GM12878 (cell line): ENCODE results near the gene TPRN. TPM values are rescaled to one million over a fixed set of nuclear protein-coding genes. Genes with fewer than 3 reads are reported as not detected.

Source experiments
- ATF3 ChIP-seq: IDR thresholded peaks from 2 replicates; pipeline ENCODE4 v1.6.1; 2011; ENCODE audit warnings: low read depth, mild to moderate bottlenecking, low read length, moderate library complexity, borderline replicate concordance; ENCODE audit errors: extremely low read depth
- ATF7 ChIP-seq: fragments of 450-650 bp; IDR thresholded peaks from 2 replicates; pipeline ENCODE4 v1.6.1; 2016; ENCODE audit warnings: low read depth, mild to moderate bottlenecking
- BCL11A ChIP-seq: IDR thresholded peaks from 2 replicates; pipeline ENCODE4 v1.6.1; 2011; ENCODE audit warnings: low read depth, low read length
- BRCA1 ChIP-seq: IDR thresholded peaks from 2 replicates; pipeline ENCODE4 v1.6.1; 2011; ENCODE audit warnings: low read depth, low read length, improper control_type of control experiment
- CBX3 ChIP-seq: fragments of 200-600 bp; sonication (generic); IDR thresholded peaks from 2 replicates; pipeline ENCODE4 v1.6.1; 2016; ENCODE audit warnings: low read depth, borderline replicate concordance
- HCFC1 ChIP-seq: fragments of 150-350 bp; IDR thresholded peaks from 2 replicates; pipeline ENCODE4 v1.6.1; 2014; ENCODE audit warnings: low read length
- HDGF ChIP-seq: fragments of 450-650 bp; IDR thresholded peaks from 2 replicates; pipeline ENCODE4 v1.6.1; 2016; ENCODE audit warnings: antibody characterized with exemption
- MEF2A ChIP-seq: IDR thresholded peaks from 2 replicates; pipeline ENCODE4 v1.6.1; 2011; ENCODE audit warnings: low read depth, mild to moderate bottlenecking, low read length, moderate library complexity; ENCODE audit not compliant: insufficient read depth
- MYB ChIP-seq: fragments of 150-350 bp; IDR thresholded peaks from 2 replicates; pipeline ENCODE4 v1.6.1; 2014; ENCODE audit warnings: mild to moderate bottlenecking, low read depth, low read length, borderline replicate concordance
- NR2F1 ChIP-seq: fragments of 450-650 bp; conservative IDR thresholded peaks from 2 replicates; pipeline ENCODE4 v1.6.1; 2017; ENCODE audit warnings: mild to moderate bottlenecking
- PAX8 ChIP-seq: fragments of 450-650 bp; IDR thresholded peaks from 2 replicates; pipeline ENCODE4 v1.6.1; 2017; ENCODE audit warnings: mild to moderate bottlenecking, moderate library complexity
- POLR2AphosphoS2 ChIP-seq: IDR thresholded peaks from 2 replicates; pipeline ENCODE4 v1.6.1; 2011; ENCODE audit warnings: low read depth, mild to moderate bottlenecking, low read length, improper control_type of control experiment, moderate library complexity
- RUNX3 ChIP-seq: IDR thresholded peaks from 2 replicates; pipeline ENCODE4 v1.6.1; 2012; ENCODE audit warnings: low read length, inconsistent platforms
- SMC3 ChIP-seq: IDR thresholded peaks from 2 replicates; pipeline ENCODE4 v1.6.1; 2011; ENCODE audit warnings: low read length, improper control_type of control experiment, borderline replicate concordance
- SREBF2 ChIP-seq: IDR thresholded peaks from 2 replicates; pipeline ENCODE4 v1.6.1; 2012; ENCODE audit warnings: mild to moderate bottlenecking, low read length
- STAT3 ChIP-seq: IDR thresholded peaks from 2 replicates; pipeline ENCODE4 v1.6.1; 2011; ENCODE audit warnings: low read depth, low read length, improper control_type of control experiment
- SUPT20H ChIP-seq: IDR thresholded peaks from 2 replicates; pipeline ENCODE4 v1.6.1; 2011; ENCODE audit warnings: low read depth, mild to moderate bottlenecking, low read length, moderate library complexity, borderline replicate concordance; ENCODE audit not compliant: control insufficient read depth
- ZBTB33 ChIP-seq: fragments of 450-650 bp; IDR thresholded peaks from 2 replicates; pipeline ENCODE4 v1.6.1; 2017; ENCODE audit warnings: mild to moderate bottlenecking
- ZNF24 ChIP-seq: fragments of 450-650 bp; IDR thresholded peaks from 2 replicates; pipeline ENCODE4 v1.6.1; 2017; ENCODE audit warnings: antibody characterized with exemption, mild to moderate bottlenecking
- ZNF622 ChIP-seq: fragments of 450-650 bp; IDR thresholded peaks from 2 replicates; pipeline ENCODE4 v1.6.1; 2017; ENCODE audit warnings: mild to moderate bottlenecking, inconsistent platforms
- ZSCAN29 ChIP-seq: fragments of 450-650 bp; IDR thresholded peaks from 2 replicates; pipeline ENCODE4 v1.6.1; 2017; ENCODE audit warnings: mild to moderate bottlenecking, moderate library complexity
- polyA plus RNA-seq, 11 experiments: library from polyadenylated mRNA; depleted of rRNA in 4 of 11; unstranded in 6 of 11; stranded (reverse) in 5 of 11; fragments of >200 nt; fragmentation: Nextera tagmentation in 4 of 11; fragmentation: Illumina TruSeq in 1 of 11; extraction: Ambion mirVana in 4 of 11; extraction: Trizol in 1 of 11; gene quantifications; 1 replicate in 1 of 11; 2 replicates in 10 of 11; pipeline versions ENCODE4 v1.2.1 to v1.2.3, GENCODE V29; 2011 to 2016; ENCODE audit warnings: inconsistent platforms in 2 of 11, missing spikeins in 2 of 11, low read depth in 1 of 11
- total RNA-seq, 4 experiments: library from RNA; depleted of rRNA in 3 of 4; stranded (reverse); fragments of >200 nt in 3 of 4; fragmentation: Illumina TruSeq in 1 of 4; extraction: Trizol in 1 of 4; gene quantifications; 2 replicates each; pipeline versions ENCODE4 v1.2.1 to v1.2.3, GENCODE V29; 2013 to 2021
- TF ChIP-seq, protein P1 (sequence below): IDR thresholded peaks from 2 replicates; pipeline ENCODE4 v1.6.1; 2012; ENCODE audit warnings: low read depth, low read length, improper control_type of control experiment
- TF ChIP-seq, protein P2 (sequence below): IDR thresholded peaks from 2 replicates; pipeline ENCODE4 v1.6.1; 2012; ENCODE audit warnings: low read length, inconsistent platforms
- TF ChIP-seq, protein P3 (sequence below): fragments of 450-650 bp; formaldehyde crosslinking; IDR thresholded peaks from 2 replicates; pipeline ENCODE4 v1.4.0; 2022; ENCODE audit warnings: mild to moderate bottlenecking, moderate library complexity

The TPRN gene
- total and polyA plus RNA-seq, 10 of the 15 experiments (the other 5 are each of a cell fraction or from before 2014, with no cell fraction given), result 0.18 to 19.5 (median 3.1) TPM

- TF ChIP-seq HCFC1, result no peak
- TF ChIP-seq STAT3, result no peak
- TF ChIP-seq ZNF24, result no peak
- TF ChIP-seq ZBTB33, result no peak
- no peak for TF ChIP-seq ZNF622
- TF ChIP-seq MYB, result no peak
- peak; percentile 87 for TF ChIP-seq POLR2AphosphoS2
- no peak for TF ChIP-seq PAX8
- TF ChIP-seq SUPT20H, result no peak
- no peak for TF ChIP-seq MEF2A
- TF ChIP-seq ZSCAN29, result 0 out of 2 replicates have a peak, but pooled peaks have one; percentile 40
- peak; percentile 96 for TF ChIP-seq HDGF
- TF ChIP-seq, protein P1, sequence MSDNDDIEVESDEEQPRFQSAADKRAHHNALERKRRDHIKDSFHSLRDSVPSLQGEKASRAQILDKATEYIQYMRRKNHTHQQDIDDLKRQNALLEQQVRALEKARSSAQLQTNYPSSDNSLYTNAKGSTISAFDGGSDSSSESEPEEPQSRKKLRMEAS, result peak; percentile 51; the same call in 1 of the 2 replicates
- TF ChIP-seq RUNX3, result no peak
- TF ChIP-seq SREBF2, result no peak
- no peak for TF ChIP-seq ATF3
- no peak for TF ChIP-seq BRCA1
- TF ChIP-seq, protein P2, sequence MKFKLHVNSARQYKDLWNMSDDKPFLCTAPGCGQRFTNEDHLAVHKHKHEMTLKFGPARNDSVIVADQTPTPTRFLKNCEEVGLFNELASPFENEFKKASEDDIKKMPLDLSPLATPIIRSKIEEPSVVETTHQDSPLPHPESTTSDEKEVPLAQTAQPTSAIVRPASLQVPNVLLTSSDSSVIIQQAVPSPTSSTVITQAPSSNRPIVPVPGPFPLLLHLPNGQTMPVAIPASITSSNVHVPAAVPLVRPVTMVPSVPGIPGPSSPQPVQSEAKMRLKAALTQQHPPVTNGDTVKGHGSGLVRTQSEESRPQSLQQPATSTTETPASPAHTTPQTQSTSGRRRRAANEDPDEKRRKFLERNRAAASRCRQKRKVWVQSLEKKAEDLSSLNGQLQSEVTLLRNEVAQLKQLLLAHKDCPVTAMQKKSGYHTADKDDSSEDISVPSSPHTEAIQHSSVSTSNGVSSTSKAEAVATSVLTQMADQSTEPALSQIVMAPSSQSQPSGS, result no peak
- no peak for TF ChIP-seq SMC3
- TF ChIP-seq, protein P3, sequence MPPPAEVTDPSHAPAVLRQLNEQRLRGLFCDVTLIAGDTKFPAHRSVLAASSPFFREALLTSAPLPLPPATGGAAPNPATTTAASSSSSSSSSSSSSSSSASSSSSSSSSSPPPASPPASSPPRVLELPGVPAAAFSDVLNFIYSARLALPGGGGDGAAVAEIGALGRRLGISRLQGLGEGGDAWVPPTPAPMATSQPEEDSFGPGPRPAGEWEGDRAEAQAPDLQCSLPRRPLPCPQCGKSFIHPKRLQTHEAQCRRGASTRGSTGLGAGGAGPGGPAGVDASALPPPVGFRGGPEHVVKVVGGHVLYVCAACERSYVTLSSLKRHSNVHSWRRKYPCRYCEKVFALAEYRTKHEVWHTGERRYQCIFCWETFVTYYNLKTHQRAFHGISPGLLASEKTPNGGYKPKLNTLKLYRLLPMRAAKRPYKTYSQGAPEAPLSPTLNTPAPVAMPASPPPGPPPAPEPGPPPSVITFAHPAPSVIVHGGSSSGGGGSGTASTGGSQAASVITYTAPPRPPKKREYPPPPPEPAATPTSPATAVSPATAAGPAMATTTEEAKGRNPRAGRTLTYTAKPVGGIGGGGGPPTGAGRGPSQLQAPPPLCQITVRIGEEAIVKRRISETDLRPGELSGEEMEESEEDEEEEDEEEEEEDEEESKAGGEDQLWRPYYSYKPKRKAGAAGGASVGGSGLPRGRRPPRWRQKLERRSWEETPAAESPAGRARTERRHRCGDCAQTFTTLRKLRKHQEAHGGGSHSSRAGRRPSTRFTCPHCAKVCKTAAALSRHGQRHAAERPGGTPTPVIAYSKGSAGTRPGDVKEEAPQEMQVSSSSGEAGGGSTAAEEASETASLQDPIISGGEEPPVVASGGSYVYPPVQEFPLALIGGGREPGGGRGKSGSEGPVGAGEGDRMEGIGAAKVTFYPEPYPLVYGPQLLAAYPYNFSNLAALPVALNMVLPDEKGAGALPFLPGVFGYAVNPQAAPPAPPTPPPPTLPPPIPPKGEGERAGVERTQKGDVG, result no peak
- no peak for TF ChIP-seq BCL11A
- TF ChIP-seq ATF7, result no peak
- no peak for TF ChIP-seq CBX3
- peak; percentile 88 for TF ChIP-seq NR2F1
Measured at GRCh38 chr9:137200311-137201204, at the start of gene TPRN (continued).
